Activated T-helper 1 cell treated with anti-CD3 and anti-CD28 coated beads, Interleukin-2, amount 50 U/mL, for 16 hours (primary cell): ENCODE measurements around the gene TMEM8B.

Experiments used
- DNase-seq, 2 donors: peaks; one replicate each; pipeline ENCODE4 v3.0.0-alpha.2; 2020; ENCODE audit warnings: low read depth in 1 of 2, low spot score in 1 of 2

Gene TMEM8B

GRCh38 chr9:35839926-35840325, 10.9 kb downstream of the TMEM8B start:
- no peak for DNase-seq

- no peak for DNase-seq
Observed at GRCh38 chr9:35840881-35841644, 12.0 kb downstream of the TMEM8B start.

- DNase-seq, result no peak
Observed at GRCh38 chr9:35841645-35841900, 12.5 kb downstream of the TMEM8B start.

- no peak for DNase-seq
Observed at GRCh38 chr9:35842020-35842745, 13.2 kb downstream of the TMEM8B start.

- no peak for DNase-seq
Observed at GRCh38 chr9:35842795-35843194, 13.8 kb downstream of the TMEM8B start.

- DNase-seq, result no peak
Observed at GRCh38 chr9:35844628-35845270, 15.7 kb downstream of the TMEM8B start.

- DNase-seq, result no peak
Observed at GRCh38 chr9:35845824-35846771, 17.1 kb downstream of the TMEM8B start.

GRCh38 chr9:35847792-35848572, 19.0 kb downstream of the TMEM8B start:
- no peak for DNase-seq

GRCh38 chr9:35852267-35852815, 23.3 kb downstream of the TMEM8B start:
- DNase-seq, result no peak

- DNase-seq, result no peak
Observed at GRCh38 chr9:35852876-35853865, 24.1 kb downstream of the TMEM8B start.

- no peak for DNase-seq
Observed at GRCh38 chr9:35854091-35854762, 25.2 kb downstream of the TMEM8B start.

- DNase-seq, result no peak
Observed at GRCh38 chr9:35856206-35856605, 27.2 kb downstream of the TMEM8B start.

- no peak for DNase-seq
Observed at GRCh38 chr9:35856882-35857281, 27.9 kb downstream of the TMEM8B start.

GRCh38 chr9:35858458-35858857, 29.4 kb downstream of the TMEM8B start:
- DNase-seq, result no peak

- no peak for DNase-seq
Observed at GRCh38 chr9:35859310-35859989, 30.4 kb downstream of the TMEM8B start.

GRCh38 chr9:35859990-35860339, 30.9 kb downstream of the TMEM8B start:
- DNase-seq, result no peak

GRCh38 chr9:35861161-35861897, 32.3 kb downstream of the TMEM8B start:
- DNase-seq, result no peak
